SIG-M5 treated with dmso at 0.1 percent for 504 hours (cell line): ENCODE data around the gene RGS6.

Experiments
- DNase-seq: peaks from one replicate; lab custom pipeline; 2025; ENCODE audit not compliant: unreplicated experiment; lab: John Stamatoyannopoulos, UW

The RGS6 gene

DNA sequence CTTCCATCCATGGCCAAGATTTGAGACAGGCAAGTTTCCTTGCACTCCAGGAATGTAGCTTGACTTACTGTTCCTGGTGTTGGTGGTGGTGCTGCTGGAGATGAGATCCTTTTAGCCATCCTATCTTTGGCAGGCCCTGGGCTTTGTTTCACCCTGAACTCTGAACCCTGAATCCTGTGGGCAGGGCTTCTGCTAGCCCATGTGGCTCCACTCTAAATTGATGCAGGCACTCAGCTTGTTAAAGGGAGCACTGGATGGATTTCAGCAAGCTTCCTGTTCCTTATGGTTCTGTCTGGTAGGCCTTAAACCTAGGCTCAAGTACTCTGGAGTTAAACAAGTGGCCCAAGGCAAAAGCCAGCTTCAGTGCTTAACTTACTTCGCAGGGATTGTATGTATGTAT is 138.2 kb downstream of the RGS6 start:
- DNase-seq, result no peak

DNA sequence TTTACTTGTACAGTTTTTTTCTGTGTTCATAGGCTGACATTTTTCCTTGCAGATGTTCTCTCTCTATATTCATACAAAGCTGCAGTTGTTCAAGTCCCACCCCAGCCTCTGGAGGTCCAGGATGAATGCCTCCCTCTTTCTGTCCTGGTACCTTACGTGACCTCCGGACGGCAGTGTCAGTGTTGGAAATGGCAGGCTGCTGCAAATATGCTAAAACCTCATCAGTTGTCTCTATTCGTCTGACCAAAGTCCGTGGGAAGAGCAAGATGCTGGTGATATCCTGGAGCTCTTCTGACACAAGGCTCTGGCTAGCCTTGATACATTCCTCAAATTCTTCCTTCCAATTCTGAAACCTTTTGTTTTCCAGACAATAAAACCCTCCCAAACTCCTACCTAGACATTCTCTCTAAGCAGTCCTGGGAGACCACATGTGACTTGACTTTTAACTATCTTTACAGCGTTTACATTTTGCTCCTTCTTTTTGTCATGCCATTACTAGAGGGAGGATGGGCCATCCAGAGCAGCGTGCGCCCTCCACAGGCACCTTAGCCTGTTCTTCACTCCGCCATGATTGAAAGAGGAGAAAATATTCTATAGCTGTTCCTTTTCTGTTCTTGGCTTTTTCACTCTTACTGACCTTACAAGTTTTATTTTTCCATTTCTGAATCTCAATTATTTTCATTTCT is 143.6 kb downstream of the RGS6 start:
- no peak for DNase-seq

DNA sequence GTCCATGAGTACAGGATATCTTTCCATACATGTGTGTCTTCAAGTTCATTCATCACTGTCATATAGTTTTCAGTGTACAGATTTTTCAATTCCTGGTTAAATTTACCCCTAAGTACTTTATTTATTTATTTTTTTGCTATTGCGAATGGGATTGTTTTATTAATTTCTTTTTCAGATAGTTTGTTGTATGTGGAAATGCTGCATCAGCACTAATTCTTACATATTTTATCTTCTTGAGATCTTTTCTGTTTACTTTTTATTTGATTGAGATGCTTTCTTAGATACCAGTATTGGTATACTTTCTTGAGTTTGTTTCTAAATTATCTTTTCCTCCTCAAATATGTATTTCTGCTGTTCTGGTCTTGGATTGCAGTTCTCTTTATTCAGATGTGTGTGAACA is 148.9 kb downstream of the RGS6 start:
- DNase-seq, result no peak

DNA sequence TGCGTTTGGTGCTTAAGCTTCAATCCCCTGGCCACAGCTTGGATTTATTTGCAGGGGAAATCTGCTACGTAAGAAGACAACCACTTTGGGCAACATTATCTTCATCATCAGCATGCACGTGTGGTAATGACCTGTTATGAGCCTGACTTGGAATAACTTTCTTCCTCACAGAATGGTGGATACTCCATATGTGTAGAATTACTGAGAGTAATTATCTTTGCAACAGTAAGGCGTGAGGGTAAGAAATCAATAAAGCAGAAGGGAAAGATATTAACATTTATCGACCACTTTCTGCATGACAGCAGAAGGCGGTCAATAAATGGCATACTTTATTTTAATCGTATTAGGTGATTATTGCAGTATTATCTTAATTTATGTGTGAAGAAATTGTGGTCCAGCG is 152.7 kb downstream of the RGS6 start:
- DNase-seq, result no peak

DNA sequence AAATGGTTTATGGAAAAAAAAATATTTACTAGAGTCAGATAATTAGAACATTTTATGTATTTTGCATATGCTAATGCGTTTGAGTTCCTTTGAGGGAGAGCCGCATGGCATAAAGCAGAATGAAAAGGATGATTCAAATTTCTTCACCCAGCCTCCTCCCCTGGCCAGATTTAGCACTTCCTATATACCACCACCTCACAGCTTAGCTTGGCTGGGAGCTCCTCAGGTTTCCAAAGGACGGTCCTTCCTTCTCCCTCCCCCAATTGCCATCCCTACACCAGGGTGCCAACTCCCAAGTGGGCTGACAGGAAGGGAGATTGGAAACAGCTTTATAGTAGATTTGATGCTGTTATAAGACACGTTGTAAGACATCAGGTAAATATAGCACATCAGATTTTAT is 157.4 kb downstream of the RGS6 start:
- DNase-seq, result no peak

DNA sequence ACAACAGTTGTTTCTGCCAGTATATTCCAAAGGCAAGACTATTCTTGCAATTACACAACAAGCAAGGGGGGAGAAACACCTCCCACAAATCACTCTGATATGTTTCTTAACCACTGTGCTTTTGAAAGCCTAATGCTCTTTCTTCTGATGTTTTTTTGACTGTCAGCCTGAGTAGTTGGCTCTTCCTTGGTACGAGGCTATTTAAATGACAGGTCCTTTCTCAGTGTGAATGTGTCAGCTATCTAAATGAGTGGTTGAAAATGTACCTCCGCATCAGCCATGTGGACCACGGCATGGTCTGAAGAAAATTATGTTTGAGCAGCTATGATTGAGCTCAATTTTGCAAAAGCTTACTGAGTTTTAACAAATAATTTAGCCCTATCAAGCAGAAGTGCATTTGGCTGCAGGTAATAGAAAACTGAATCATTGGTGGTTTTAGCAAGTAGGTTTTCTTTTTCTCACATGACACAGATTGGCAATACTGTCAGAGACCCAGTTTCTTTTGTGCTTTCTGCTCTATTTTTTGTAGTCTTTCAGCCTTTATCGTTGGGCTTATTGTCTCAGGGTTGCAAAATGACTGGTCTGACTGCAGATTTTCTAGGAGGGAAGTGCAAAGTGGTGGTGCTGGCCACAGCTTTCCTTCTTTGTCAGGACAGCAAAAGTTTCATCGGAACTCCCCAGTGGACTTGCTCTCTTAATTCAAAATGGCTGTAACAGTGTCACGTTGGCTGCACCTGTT is 162.8 kb downstream of the RGS6 start:
- no peak for DNase-seq

DNA sequence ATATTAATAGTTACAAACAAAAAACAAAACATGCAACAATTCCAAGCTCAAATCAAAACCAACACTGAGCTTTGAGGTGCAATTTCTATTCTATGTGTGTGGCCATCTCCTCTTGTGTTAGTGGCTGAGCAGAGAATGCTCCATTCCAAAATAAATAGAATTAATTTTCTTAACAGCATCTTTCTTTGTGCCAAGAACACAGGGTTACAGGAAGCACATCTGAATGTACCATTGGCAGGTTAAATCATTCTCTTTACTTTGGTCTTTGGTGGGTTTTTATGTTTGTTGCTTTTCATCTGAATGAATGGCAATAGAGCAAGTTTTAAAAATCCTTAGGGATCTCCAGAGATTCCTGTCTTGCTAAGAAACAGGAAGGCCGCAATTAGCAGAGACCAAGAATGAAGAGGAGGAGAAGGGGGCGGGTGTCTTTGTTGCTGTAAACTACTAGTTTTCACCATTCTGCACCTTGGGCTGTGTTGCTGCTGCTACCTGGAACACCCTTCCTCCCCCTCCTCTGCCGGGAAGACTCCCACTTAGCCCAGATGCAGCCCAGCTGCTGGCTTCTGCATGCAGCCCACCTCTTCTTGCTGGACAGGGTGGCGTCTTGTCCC is 165.0 kb downstream of the RGS6 start:
- no peak for DNase-seq

DNA sequence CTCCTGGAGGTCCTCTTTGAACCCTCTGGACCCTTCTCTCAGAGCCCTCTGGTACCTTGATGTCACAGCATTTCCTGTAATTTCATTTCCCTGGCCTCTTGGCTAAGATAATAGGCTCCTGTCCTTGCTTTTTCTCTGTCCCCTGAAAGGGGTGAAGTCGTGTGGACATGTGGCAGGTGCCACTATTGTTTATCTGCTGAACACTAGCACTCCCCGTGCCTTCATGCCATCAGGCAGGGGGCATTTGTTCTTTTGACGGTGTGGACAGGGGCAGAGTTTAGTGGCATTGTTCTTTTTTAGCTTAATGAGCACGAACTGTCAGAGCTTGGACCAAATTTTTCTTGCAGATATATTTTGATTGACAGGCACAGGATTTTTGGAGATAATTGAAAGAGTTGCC is 166.0 kb downstream of the RGS6 start:
- DNase-seq, result no peak

DNA sequence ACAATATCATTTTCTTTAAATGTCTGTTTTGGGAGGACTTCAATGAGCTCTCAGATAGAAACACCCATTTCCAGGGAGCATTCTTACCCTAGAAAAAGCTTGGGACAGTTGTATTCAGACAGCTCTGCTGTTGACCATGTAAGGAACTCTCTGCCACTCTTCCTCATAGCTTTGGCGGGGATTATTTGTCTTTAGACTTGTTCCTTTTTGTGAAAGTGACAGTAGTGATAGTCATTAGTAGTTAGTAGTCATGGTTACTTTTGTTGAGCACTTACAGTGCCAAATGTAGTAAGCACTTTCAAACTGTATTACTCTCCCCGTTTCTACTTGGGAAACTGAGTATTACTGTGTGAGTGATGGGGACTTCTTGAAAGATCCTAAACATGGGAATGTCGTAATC is 167.3 kb downstream of the RGS6 start:
- no peak for DNase-seq

DNA sequence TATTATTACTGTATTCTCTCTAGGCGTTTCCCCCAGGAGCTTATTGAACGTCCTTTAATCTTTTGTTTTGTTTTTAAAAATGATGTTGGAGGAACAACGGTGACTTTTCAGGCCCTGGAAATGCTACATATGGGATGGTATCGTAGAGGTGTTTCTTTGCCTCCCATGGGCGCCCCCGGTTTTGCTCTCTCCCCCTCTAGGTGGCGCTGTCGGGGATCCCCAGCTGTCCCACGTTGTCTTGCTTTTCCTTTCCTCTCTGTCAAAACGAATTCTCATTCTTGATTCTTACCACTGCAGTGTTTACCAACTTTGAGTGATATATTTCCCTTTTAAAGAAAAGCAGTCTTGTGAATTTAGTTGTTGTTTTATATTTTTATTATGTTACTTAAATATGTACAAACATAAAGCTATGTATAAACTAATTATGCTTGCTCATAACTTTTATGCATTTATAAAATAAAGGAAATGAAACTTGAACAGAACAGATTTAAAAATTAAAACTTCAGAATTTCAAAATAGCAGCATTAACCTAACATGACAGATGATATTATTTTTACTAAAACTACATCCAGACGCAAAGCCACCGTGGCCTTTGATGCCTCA is 171.9 kb downstream of the RGS6 start:
- peak; percentile 8 for DNase-seq

DNA sequence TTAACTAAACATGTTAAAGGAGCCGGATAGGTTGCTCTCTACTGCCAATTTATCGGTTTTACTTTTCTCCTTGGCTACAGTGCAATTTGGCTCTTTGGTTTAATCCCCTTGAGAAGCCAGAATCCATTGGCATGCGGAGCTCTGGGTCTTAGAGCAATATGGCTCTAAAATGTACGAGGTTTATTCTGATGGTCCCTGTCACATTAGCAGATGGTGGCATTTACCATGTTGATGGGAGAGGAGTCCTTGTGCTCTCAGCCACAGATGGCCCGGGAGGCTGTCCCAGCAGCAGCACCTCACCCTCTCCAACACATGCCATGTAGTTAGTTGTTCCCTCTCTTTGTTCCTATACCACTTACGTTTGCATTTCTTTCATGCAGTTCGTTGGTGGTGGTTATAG is 179.7 kb downstream of the RGS6 start:
- no peak for DNase-seq

DNA sequence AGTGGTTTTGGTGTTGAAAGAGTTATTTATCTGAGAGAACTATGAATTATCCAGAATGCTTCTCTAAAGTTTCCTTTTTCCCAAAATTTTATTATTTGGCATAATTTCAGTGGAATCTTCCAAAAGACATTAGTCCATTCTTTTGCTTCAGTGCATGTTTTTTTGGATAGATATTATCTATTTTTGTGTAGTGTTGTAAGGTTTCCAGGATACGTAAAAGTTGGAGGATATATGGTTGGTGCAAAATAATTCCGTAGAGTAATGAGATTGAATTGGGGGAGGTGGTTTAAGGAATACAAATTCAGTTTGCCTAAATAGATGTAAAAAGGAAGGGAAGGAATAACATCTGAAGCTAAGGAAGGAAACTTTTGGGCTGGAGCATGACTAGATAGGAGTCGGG is 186.6 kb downstream of the RGS6 start:
- no peak for DNase-seq

DNA sequence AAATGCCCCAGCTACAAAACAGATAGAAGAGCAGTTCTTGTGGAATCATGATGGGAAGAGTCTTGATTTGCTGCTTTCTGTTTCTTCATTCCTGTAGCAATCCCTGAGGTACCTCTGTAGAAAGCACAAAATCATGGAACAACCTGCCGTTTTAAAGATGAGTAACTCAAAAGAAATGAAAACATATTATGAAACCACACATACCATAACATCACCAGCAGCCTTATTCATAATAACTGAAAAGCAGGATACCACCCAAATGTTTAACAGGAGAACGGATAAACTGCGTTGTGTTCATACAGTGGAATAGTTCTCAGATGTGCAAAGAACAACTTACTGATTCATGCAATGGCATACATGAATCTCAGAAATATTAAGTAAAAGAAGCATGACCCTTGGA is 188.1 kb downstream of the RGS6 start:
- no peak for DNase-seq

DNA sequence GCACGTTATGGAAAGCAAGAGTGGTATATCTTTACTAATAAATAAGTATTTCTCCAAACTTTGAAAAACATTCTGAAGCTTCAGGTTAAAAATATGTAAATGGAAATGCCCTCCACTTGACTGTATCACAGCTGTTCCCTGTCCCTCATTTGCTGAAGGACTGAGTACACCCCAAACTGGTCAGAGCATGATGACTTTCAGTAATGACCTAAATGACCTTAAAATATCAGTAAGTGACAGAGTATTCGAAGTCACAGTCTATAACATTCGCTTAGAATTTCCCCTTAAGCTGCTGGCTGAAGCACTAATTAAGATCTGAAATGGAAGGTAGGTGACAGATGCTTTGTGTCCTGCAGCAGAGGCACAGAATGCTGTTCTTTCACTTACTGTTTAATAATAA is 191.5 kb downstream of the RGS6 start:
- no peak for DNase-seq

DNA sequence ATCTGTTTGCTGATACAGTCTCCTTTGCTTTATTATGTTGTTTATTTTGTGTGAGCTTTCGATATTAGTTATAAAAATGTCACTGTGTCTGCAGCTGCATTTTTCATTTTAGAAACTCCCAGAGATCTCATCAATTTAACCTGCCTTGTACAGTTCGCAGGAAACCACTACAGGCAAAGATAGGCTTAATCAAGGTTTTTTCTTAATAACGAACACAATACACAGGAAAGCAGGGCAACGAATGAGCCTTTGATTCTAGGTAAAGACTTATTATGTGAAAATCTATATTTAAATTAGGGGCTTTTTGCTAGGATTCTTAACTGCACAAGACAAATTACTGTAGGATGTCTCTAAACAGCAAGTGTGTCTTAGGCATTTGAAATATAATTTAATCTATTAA is 191.9 kb downstream of the RGS6 start:
- DNase-seq, result no peak

DNA sequence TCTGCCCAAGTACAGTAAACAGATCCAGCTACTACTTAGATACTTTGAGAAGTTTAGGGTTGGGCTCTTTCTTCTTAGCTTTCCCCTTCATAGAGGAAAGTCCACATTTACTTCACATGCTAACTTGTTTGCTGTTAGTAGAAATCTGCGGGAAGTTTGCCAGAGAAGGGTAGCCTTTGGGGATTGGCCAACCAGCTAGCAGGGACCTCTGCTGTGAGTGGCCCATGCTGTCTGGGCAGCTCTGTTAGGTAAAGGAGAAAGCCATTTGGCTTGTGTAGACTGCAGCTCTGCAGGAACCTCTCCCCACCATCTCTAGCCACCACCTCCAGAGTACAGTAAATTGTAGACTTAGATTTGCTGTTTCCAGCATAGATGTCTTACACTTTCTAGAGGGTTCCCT is 193.9 kb downstream of the RGS6 start:
- no peak for DNase-seq

DNA sequence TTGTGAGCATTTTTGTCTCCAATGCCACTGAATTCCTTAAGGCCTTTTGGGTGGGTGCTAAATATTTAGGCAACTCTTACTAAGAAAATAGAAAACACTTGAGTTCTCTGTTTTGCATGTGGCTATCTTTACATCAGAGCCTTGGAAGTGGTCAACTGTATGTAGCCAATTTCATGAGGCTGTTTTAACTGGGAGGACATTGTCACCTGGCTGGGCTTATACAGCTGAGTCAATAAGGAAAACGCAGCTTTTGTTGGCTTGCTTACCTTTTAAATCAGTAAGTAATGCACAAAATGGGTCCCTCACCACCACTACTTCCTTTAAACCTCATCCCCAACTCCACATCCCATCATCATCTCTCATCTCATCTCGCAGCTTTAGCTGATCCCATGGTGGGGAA is 194.3 kb downstream of the RGS6 start:
- no peak for DNase-seq

DNA sequence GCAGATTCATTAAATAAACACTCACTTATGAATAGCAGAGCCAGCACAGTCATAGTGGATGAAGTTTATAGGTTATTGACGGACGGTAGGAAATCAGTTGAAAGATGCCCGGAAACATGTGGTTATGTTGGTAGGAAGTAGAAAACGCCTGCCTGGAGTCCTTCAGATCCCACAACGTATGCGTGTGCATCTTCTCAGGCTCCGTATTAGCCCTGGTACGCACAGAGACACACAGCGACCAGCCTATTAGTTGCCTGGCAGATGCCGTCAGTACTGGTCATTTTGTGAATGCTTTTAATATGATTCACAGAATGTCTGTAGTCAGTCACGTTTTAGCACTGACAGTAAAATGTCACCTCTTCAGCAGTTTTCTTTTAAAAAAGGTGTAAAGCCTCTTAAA is 196.4 kb downstream of the RGS6 start:
- DNase-seq, result no peak

DNA sequence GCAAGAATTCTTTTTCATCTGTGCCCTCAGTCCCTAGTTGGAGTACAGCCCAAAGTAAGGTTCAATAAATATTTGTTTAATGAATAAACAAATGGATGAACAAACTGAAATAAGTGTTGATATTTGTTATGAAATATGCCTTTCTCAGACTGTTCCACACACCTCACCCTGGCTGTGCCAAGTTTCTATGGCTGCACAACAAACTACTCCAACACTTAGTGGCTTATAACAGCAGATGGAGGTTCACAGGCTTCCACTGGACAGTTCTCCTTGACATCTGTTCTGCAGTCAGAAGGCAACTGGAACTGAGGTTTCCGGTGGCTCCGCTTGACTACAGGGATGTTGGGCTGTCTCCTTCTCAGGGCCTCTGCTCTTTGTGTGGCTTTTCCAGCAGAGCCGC is 197.1 kb downstream of the RGS6 start:
- DNase-seq, result no peak

DNA sequence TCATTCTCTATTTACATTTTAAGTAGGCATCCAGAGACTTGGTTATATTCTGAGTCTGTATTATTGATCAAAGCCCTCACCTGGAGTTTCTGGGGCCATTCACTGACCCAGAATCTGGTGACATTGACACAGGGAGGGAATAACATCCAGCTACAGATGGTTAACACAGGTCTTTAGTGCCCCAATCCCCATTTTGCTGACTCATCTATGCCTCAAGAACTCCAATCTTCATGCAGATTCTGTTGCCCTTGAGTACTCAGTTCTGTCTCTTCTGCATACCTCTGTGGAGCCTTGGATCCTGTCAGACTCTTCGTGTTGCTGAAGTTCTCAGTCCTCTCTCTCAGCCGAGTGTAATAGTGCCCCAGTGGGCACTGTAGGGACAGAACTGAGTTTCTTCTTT is 208.9 kb downstream of the RGS6 start:
- DNase-seq, result no peak

DNA sequence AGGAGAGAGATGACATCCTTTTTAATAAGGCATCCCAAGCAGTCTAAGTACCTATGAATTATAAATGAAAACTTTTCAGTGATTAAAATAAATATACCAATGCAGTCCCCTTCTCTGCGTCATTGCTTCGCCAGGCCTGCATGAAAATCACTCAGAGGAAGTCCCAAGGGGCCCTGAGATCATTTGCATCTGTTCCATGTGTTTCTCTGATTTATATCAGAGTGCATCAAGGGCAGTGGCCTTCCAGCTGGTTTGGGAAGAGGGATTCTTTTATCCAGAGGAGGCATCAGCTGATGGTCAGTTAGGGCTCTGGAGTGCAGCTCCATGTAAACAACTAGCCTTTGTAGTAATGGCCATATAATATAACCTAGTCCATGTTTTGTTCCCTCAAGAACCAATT is 210.1 kb downstream of the RGS6 start:
- no peak for DNase-seq

DNA sequence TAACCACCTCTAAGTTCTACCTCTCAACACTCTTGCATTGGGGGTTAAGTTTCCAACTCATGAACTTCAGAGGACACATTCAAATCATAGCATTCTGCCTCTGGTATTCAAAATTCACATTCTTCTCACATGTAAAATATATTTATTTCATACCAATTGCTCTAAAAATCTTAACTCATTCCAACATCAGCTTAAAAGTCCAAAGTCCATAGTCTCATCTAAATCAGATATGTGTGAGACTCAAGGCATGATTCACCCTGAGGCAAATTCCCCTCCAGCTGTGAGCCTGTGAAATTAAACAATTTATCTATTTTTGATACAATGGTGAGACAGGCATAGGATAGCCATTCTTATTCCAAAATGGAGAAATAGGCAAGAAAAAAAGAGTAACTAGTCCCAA is 214.0 kb downstream of the RGS6 start:
- DNase-seq, result no peak
